CD4-positive, alpha-beta T cell treated with Interleukin-17A for 1 hour (primary cell): ENCODE data around the gene COQ5.
"Not testable (repeated sequence)": the region's sequence is repeated elsewhere in the genome, so short reads cannot be mapped to it uniquely, and the experiment has no call there.

ENCODE experiments used
- DNase-seq: peaks from one replicate; pipeline ENCODE4 v3.0.0-alpha.2; 2020

The COQ5 gene, protein sequence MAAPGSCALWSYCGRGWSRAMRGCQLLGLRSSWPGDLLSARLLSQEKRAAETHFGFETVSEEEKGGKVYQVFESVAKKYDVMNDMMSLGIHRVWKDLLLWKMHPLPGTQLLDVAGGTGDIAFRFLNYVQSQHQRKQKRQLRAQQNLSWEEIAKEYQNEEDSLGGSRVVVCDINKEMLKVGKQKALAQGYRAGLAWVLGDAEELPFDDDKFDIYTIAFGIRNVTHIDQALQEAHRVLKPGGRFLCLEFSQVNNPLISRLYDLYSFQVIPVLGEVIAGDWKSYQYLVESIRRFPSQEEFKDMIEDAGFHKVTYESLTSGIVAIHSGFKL

DNA sequence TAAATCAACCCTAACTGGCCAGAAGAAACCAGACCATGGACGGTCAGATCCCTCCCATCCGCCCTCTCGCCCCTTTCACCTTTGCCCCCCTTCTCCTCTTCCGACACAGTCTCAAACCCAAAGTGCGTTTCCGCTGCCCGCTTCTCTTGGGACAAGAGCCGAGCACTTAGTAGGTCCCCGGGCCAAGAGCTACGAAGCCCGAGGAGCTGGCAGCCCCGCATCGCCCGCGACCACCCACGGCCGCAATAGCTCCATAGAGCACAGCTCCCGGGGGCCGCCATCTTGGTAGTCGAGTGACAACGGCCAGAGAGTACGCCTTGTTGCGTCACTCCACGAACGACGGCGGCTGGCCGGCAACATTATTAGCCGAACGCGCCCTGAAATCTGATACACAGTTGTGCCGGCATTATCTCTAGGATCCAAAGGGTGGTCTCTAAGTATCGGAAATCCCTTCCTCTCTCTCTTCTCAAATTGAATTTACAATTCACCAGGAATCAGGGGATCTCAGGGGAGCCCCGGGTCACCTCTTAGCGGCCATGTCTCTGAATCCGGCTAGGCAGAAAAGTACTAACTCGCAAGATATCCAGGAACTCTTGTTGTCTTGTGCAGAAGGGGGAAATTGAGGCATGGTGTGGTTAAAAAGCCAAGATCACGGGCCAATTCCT, at the start of gene COQ5:
Gene COQ5, minus strand, starts transcription at position 298 of the 665 bp plus-strand sequence. Its CDS starts 17 bp downstream, at position 281.
- DNase-seq, result peak; percentile 90

DNA sequence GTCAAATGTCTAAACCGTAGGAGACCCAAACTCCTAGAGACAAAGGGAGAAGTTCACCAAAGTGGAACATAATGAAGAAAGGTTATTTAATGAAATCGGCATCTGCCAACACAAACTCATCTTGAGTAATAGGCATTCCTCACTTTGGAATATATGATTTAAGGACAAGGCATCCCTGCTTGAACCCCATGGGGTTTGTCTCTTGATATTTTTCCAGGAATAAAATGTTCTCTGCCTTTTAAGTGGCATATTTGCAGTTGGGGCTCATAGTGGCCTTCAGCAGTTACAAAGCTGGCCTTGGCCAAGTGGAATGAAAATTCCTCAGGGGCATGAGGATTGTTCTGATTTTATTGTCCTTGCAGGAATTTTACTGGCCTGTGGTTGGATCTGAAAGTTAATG, 45.1 kb upstream of the COQ5 start:
- DNase-seq, result no peak

GRCh38 chr12:120573560-120573959, 44.6 kb upstream of the COQ5 start:
- no peak for DNase-seq

GRCh38 chr12:120571299-120571698, 42.3 kb upstream of the COQ5 start:
- no peak for DNase-seq

DNA sequence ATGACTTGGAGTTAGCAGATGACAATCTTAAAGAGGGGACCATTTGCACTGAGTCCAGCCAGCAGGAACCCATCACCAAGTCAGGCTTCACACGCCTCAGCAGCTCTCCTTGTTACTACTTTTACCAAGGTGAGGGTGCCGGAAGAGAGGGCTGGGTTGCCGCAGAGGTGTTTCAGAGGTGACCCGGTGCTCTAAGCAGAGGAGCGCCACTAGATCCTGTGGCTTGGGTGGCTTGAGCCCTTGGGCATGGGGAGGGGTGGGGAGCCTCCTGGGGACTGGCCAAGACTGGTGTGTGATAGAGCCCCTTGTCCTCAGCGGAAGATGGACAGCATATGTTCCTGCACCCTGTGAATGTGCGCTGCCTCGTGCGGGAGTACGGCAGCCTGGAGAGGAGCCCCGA, 34.5 kb upstream of the COQ5 start:
- no peak for DNase-seq

GRCh38 chr12:120562906-120563305, 33.9 kb upstream of the COQ5 start:
- no peak for DNase-seq

DNA sequence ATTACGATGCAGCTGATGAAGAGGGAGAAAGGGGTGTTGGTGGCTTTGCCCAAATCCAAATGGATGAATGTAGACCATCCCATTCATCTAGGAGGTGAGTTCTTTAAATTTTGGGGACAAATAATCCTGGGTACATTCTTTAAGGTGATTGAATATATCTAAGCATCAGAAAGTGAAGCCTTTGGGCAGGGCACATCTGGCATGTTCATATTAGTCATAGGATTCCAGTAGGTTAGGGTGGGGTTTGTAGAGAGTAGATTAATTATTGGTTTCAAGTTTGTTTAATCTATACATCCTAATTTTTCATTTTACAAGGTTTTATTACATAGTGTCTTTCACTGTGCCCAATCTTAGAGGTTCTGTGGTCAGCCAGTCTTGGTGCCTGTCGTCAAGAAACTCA, 28.6 kb upstream of the COQ5 start:
- DNase-seq, result no peak

DNA sequence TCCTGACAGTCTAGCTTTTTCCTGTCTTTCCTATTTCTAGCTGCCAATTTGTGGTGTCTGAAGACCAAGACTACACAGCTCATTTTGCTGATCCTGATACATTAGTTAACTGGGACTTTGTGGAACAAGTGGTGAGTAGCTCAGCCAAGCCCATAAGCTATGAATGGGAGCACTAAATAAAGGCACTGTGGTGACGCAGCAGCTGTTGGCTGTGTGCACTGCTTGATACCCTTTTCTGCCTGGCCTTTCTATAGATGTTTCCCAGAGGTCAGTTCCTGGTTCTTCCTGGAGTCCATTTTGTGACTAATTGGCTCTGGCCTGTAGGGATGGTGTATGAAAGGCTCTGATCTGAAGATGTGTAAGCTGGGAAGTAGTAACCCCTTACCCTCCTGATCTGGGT, 25.7 kb upstream of the COQ5 start:
- no peak for DNase-seq

DNA sequence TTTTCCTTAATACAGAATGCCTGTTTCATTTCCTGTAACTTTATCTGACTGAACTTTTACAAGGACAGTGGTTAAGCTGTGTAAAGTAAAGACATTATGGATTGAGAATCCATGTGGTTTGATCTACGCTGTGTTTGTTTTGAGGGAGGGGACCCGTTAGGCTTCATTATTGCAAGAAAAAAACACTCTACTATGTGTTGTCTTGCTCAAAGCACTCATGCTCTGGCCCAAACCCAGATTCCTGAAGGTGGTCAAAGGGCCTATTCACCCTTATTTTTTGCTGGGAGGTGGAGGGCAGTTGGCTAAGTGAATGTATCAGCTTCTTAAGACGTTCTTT, 17.1 kb upstream of the COQ5 start:
- DNase-seq, result no peak

GRCh38 chr12:120544691-120545090, 15.7 kb upstream of the COQ5 start:
- DNase-seq, result no peak

GRCh38 chr12:120542166-120542565, 13.2 kb upstream of the COQ5 start:
- no peak for DNase-seq

GRCh38 chr12:120540445-120540844, 11.5 kb upstream of the COQ5 start:
- DNase-seq, result no peak

GRCh38 chr12:120539303-120539702, 10.3 kb upstream of the COQ5 start:
- no peak for DNase-seq

DNA sequence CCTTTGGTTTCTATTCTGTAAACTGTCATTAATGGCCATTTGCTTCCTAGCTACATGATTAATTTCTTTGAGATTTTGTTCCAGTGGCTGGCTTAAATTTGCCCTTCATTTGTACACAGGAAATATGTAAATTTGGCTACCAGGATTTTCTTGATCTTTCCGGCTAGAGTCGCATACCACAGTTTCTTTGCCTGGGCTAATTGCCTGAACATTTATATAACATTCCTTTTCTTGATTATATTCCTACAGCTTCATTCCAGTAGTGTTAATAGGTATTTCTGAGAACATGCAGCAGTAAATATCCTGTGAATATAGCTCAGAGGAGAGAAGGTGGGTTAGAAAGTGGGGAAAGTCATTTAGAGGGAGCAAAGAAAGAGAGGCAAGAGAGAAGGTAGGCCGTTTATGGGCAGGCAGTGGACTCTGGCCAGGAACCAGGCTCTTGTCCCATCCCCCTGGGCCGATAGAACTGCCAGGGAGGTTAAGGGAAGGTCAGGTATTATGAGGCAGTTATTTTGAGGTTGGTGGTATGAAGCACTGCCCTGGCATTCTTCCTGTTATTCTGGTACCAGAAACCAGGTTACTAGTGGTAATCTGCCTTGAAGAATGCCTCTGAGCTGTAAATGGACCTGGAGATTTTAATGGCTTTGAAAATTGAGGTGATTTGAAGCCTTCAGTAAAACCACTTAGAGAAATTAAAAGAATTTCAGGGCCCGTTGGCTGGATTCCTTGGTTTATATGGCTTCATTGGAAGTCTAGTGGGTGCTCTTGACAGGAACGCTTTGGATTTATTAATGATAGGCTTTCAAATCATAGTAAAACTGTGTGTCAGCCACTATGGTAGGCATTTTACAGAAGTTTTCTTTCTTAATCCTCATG, 9.6 kb upstream of the COQ5 start:
- DNase-seq, result peak; percentile 15

DNA sequence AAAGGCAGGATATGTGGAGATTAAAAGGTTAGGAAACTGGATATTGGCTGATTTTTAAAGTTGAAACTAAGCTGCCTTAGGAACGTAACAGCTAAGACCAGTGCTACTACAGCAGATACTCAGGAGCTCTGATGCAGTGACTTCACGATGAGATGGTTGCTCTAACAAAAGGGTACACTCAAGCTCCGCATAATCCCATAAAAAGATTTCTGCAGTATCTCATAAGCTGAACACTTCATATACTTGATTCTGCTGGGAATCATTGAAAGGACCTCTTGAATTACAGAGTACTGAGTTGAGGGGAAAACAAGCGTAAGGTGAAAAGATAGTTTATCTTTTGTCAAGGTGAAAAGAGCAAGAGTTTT, 8.9 kb upstream of the COQ5 start:
- no peak for DNase-seq

DNA sequence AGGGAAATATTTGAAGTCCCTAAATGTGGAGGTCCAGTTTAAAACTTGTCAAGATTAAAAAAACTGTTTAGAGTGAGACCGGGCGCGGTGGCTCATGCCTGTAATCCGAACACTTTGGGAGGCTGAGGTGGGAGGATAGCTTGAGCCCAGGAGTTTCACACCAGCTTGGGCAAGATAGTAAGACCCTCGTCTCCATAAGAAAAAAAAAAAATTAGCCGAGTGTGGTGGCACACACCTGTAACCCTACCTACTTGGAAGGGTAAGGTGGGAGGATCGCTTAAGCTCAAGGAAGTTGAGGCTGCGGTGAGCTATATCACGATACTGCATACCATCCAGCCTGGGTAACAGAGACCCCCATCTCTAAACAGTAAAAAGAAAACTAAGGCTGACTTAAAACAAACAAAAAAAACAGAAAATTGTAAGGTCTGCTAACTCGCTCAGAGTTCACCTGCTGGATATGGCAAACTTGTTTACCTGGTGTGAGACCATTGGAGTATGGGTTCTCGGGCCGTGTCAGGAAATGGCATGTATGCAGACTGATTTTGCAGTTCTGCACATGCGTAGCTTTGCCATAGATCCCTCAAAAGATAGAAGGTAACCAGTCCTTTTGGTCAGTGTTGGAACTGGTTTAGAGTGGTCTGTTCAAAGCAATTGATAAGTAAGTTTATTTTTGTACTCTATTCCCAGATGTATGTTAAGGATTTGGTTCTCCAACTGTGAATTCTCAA, 7.3 kb upstream of the COQ5 start:
- peak; percentile 62 for DNase-seq

- peak; percentile 65 for DNase-seq
Measured at GRCh38 chr12:120534703-120535655, 6.0 kb upstream of the COQ5 start.

- peak; percentile 93 for DNase-seq
Measured at GRCh38 chr12:120534203-120534702, 5.3 kb upstream of the COQ5 start, which contains the start of gene RNF10. Gene RNF10 (plus strand): TSS chr12:120534356. CDS start chr12:120534812, 456 bp downstream.

DNA sequence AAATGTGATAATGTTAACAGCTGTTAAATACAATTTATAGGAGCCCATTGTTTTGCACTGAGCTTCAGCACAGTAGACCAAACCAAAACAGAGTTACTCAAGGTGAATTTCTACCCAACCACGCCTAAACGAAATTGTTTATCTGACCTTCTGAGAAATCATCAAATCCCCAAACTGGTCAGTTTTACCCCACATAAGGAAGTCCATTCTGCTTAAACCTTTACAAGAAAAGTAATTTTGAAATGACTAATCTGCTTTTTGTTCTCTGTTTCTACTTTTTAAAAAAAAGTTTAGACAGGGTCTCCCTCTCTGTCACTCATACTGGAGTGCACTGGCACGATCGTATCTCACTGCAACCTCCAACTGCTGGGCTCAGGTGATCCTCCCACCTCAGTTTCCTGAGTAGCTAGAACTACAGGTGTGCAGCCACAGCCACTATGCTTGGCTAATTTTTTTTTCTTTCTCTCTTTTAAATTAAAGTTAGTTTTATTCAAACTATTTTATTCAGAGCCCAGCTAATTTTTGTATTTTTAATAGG, 3.8 kb upstream of the COQ5 start:
- DNase-seq, result peak; percentile 22

DNA sequence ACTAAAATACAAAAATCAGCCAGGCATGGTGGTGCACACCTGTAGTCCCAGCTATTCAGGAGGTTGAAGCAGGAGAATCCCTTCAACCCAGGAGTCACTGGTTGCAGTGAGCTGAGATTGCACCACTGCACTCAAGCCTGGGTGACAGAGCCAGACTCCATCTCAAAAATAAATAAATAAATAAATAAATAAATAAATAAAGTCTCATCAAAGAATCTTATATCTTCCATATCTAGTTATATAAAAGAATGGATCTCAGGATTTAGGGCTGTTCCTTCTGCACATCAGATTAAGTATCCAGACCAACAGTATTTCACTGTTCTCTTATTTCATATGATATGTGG, 1.4 kb upstream of the COQ5 start:
- DNase-seq, result not testable (repeated sequence)

GRCh38 chr12:120529641-120530417, 871 bp upstream of the COQ5 start:
- DNase-seq, result no peak
